Left ventricle myocardium inferior (tissue), 1 donor: ENCODE data around the gene ZBTB5. TPM values are rescaled to one million over a fixed set of nuclear protein-coding genes. Genes with fewer than 3 reads are reported as not detected.

ENCODE experiments used
- DNase-seq: peaks from one replicate; pipeline ENCODE4 v3.0.0-alpha.2; 2020
- H3K27ac ChIP-seq: fragments of 200-600 bp; replicated peaks from 2 replicates; pipeline ENCODE4 v1.8.0; 2021
- H3K27me3 ChIP-seq: fragments of 200-600 bp; 2 replicates; pipeline ENCODE4 v1.8.0; 2021; ENCODE audit warnings: low read depth
- H3K36me3 ChIP-seq: fragments of 200-600 bp; 2 replicates; pipeline ENCODE4 v1.8.0; 2021
- H3K4me1 ChIP-seq: fragments of 200-600 bp; 2 replicates; pipeline ENCODE4 v1.8.0; 2021
- H3K4me3 ChIP-seq: fragments of 200-600 bp; 2 replicates; pipeline ENCODE4 v1.8.0; 2021; ENCODE audit warnings: mild to moderate bottlenecking, moderate library complexity
- H3K9me3 ChIP-seq: fragments of 200-600 bp; replicated peaks from 2 replicates; pipeline ENCODE4 v1.8.0; 2021
- CTCF ChIP-seq: fragments of 200-600 bp; IDR thresholded peaks from 2 replicates; pipeline ENCODE4 v1.8.0; 2021; ENCODE audit warnings: antibody characterized with exemption, mild to moderate bottlenecking, borderline replicate concordance
- intact Hi-C: fragments of 100-400 bp; cut with micrococcal nuclease; formaldehyde crosslinking; loops from one replicate; pipeline ENCODE4 v1.11.0; 2022
- total RNA-seq: library from RNA; stranded (reverse); fragmentation: NEBNext Ultra II Directional; extraction: Animal tissue kit (Norgen Biotek cat#: 25700); gene quantifications from one replicate; pipeline ENCODE4 v1.2.1, GENCODE V29; 2021
- donor health status: DM: no; HTN: yes; CAD: no; lungs with severe emphysema.

Gene ZBTB5
- total RNA-seq, 1 donor from 2014 or later: 4.9 TPM

- Histone ChIP-seq H3K9me3 (no peaks in the 10 kb centered on the region), H3K27ac (no peak overlapping the region), H3K4me1 (no peaks in the 10 kb centered on the region), H3K36me3 (peaks cover 27% of the 10 kb centered on the region), H3K27me3 (no peaks in the 10 kb centered on the region), H3K4me3 (no peak overlapping the region)
- intact Hi-C loops: no loop called here
- TF ChIP-seq CTCF: no peak
- DNase-seq: no peak
These were observed 44.3 kb upstream of the ZBTB5 start for GRCh38 chr9:37509536-37509935.

- H3K9me3 ChIP-seq: no peaks in the 10 kb centered on the region
- peaks cover 34% of the 10 kb centered on the region for H3K36me3 ChIP-seq
- no peak overlapping the region for H3K4me3 ChIP-seq
- intact Hi-C loops: no loop called here
- no peak for TF ChIP-seq CTCF
- no peaks in the 10 kb centered on the region for H3K27me3 ChIP-seq
- DNase-seq: no peak
- no peak overlapping the region for H3K27ac ChIP-seq
- H3K4me1 ChIP-seq: no peaks in the 10 kb centered on the region
These were observed 43.6 kb upstream of the ZBTB5 start for GRCh38 chr9:37508834-37509206.

GRCh38 chr9:37508135-37508833 is 43.0 kb upstream of the ZBTB5 start:
- Histone ChIP-seq H3K36me3 (peaks cover 39% of the 10 kb centered on the region), H3K4me1 (no peaks in the 10 kb centered on the region), H3K9me3 (no peaks in the 10 kb centered on the region), H3K4me3 (no peak overlapping the region), H3K27ac (no peak overlapping the region), H3K27me3 (no peaks in the 10 kb centered on the region)
- TF ChIP-seq CTCF: no peak
- no peak for DNase-seq
- intact Hi-C loops: no loop called here

- no peaks in the 10 kb centered on the region for H3K27me3 ChIP-seq
- no peaks in the 10 kb centered on the region for H3K4me1 ChIP-seq
- H3K4me3 ChIP-seq: no peak overlapping the region
- no peaks in the 10 kb centered on the region for H3K9me3 ChIP-seq
- no peak overlapping the region for H3K27ac ChIP-seq
- DNase-seq: no peak
- no peak for TF ChIP-seq CTCF
- intact Hi-C loops: no loop called here
- peaks cover 46% of the 10 kb centered on the region for H3K36me3 ChIP-seq
These were observed 42.4 kb upstream of the ZBTB5 start for GRCh38 chr9:37507566-37508134.

- H3K9me3 ChIP-seq: no peaks in the 10 kb centered on the region
- no peaks in the 10 kb centered on the region for H3K27me3 ChIP-seq
- no peak overlapping the region for H3K27ac ChIP-seq
- H3K36me3 ChIP-seq: peaks cover 58% of the 10 kb centered on the region
- DNase-seq: no peak
- H3K4me1 ChIP-seq: no peaks in the 10 kb centered on the region
- no peak for TF ChIP-seq CTCF
- H3K4me3 ChIP-seq: no peak overlapping the region
- intact Hi-C loops: no loop called here
These were observed 39.4 kb upstream of the ZBTB5 start for GRCh38 chr9:37504605-37505004.
